22Rv1 (cell line): ENCODE data around the gene FAM24B.

Source experiments
- ZFX ChIP-seq: fragments of 450-650 bp; IDR thresholded peaks from 2 replicates; pipeline ENCODE4 v1.6.1; 2017; ENCODE audit warnings: antibody characterized with exemption, borderline replicate concordance
- TF ChIP-seq, protein P1 (sequence below): fragments of 450-650 bp; IDR thresholded peaks from 2 replicates; pipeline ENCODE4 v1.5.1; 2017; ENCODE audit warnings: mild to moderate bottlenecking

DNA sequence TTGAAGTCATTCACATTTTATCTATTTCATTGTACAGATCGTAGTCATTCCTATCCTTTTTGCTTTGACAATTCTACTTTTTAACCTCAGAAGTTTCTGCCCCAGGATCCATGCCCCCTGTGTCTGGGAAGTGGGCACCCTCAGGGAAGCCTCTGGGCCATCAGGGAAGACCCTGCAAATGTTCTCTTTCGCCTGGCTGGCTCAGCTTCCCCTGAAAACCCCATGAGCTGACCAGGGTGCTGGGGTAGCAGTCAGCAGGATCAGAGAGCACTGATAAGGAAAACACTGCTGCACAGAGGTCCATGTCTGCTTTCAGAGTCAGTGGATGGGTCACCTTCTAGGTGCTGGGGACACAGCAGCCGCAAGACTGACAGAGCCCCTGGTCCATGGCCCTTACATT, 57.6 kb downstream of the FAM24B start:
- TF ChIP-seq, protein P1, sequence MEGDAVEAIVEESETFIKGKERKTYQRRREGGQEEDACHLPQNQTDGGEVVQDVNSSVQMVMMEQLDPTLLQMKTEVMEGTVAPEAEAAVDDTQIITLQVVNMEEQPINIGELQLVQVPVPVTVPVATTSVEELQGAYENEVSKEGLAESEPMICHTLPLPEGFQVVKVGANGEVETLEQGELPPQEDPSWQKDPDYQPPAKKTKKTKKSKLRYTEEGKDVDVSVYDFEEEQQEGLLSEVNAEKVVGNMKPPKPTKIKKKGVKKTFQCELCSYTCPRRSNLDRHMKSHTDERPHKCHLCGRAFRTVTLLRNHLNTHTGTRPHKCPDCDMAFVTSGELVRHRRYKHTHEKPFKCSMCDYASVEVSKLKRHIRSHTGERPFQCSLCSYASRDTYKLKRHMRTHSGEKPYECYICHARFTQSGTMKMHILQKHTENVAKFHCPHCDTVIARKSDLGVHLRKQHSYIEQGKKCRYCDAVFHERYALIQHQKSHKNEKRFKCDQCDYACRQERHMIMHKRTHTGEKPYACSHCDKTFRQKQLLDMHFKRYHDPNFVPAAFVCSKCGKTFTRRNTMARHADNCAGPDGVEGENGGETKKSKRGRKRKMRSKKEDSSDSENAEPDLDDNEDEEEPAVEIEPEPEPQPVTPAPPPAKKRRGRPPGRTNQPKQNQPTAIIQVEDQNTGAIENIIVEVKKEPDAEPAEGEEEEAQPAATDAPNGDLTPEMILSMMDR: no peak
- no peak for TF ChIP-seq ZFX
